ENCODE measurements around the gene MYT1.
A peak's percentile ranks its signal among the peaks of the same experiment; 100 is the strongest.

MYT1 gene

DNA sequence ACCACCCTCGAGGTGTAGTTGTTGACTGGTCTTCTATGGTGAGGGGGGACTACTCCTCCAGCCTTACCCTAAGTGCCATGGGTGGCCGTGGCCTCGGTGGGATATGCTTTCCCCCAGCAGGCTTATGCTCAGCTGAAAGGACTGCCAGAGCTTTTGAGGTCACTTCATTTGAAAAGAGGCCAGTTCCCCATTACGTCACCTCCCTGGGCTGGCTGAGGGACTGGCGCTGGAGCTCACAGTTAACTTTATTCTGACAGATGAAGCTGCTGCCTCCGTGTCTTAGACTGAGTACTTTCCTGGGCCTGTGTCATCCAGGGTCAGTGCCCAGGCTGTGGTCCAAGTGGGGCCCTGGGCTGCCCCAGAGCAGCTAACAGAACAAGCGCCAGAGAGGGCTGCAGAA lies 48.5 kb downstream of the MYT1 start:
- no peak for DNase-seq (ENCODE audit: low read depth, low spot score)

DNA sequence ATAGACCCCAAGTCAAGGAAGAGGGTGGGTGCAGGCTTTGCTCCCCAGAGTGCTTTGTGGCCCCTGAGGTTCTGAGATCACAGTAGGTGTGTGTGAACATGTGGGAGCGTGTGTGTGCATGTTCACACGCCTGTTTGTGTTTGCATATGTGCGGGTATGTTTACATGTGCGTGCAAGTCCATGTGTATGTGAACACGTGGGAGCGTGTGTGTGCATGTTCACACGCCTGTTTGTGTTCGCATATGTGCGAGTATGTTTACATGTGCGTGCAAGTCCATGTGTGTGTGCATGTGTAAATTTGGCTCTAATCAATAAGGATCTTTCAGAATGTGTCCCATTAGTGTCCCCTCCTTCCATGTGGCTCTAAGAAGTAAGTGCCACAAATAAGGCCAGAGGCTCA lies 49.9 kb downstream of the MYT1 start:
- no peak for DNase-seq (ENCODE audit: low read depth, low spot score)

DNA sequence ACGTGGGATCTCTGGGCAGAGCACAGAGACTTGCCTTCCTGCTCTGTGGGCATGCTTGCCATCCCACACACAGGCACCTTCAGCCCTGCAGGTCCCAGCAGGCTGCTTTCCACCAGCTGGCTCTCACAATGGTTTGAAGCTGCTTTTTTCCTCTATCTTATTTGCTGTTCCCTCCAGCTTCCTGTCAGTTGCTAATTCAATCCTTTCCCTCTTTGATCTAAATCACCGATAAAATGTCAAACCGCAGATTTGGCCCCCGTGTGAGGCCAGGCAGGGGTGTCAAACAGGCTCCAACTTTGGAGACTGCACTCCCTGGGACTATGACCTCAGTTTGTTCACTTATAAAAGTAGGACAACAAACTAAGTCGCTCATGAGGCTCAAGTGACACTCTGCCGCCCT lies 50.7 kb downstream of the MYT1 start:
- no peak for DNase-seq (ENCODE audit: low read depth, low spot score)

DNA sequence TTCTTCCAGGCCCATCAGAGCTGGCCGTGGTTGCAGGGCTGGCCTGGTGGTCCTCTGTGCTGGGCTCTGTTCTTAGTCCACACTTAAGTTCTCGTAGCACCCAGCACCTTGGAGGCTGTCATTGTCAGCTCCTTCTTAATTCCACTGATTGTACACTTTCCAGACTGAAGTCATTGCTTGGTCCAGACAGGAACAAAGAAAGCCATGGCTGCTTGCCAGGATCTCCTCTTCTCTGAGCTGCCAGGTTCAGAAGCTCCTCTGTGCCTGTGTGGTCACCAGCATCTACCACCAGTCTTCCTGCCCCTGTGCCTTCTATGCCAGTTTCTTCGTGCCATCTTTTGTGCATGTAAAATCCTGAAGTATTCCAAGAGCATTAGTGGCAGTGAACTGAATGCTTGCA lies 51.8 kb downstream of the MYT1 start:
- no peak for DNase-seq (ENCODE audit: low read depth, low spot score)

DNA sequence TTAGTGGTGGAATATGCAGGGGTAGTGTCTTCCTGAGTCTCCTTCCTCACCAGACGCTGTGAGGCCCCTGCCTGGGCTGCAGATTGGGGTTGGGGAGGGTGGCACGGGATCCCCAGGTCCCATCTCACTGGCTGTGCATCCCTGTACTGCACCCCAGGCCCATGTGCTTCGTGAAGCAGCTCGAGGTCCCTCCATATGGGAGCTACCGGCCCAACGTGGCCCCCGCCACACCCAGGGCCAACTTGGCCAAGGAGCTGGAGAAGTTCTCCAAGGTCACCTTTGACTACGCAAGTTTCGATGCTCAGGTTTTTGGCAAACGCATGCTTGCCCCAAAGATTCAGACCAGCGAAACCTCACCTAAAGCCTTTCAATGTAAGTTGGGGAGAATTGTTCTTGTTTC lies 52.7 kb downstream of the MYT1 start:
- no peak for DNase-seq (ENCODE audit: low read depth, low spot score)

DNA sequence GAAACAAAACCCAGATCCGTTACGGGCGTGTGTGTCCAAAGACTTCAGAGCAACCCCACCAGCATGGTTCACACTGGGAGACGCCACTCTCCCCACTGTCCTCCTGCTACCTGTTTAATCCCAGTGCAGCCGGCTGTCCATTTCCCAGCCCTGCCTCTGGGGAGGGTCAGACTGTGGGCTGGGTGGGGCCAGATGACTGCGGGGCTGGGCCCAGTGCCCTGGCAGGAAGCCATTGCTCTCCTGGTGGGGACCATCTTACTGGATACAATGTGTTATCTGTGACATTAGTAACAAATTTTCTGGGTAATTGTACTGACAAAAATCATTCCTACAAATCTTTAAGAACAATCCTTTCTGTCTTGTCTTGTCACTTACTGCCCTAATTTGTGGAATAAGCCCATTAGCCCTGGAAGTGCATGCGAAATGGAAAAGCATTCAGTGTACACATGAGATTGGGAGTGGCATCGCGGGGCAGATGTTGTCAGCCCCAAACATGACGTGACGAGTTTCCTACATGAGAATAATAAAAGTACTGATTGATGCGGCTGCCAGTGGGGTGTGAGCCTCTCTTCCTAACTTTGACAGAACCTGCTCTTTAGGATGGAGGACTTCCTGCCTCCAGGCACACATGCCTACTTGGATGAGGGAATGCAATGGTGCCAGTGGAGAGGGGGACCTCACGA lies 53.4 kb downstream of the MYT1 start:
- no peak for DNase-seq (ENCODE audit: low read depth, low spot score)

DNA sequence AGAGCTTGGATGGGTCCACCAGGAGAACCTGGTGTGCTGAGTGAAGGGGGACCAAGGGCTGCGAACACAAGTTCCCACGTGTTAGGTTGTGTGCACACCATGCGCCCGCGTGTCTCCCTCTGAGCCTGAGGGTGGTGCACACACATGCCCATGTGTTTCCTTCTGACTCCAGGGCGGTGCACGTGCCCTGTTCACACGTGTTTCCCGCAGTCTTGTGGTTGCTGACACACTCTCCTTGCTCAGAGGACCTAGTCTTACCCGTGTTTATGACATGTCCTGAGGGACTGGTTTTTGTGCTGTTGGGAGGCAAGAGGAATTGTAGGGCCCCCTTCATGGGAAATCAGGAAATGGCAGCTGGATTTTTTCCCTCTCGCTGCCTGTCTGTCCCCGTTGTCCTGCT lies 55.0 kb downstream of the MYT1 start:
- DNase-seq (ENCODE audit: low read depth, low spot score): no peak

DNA sequence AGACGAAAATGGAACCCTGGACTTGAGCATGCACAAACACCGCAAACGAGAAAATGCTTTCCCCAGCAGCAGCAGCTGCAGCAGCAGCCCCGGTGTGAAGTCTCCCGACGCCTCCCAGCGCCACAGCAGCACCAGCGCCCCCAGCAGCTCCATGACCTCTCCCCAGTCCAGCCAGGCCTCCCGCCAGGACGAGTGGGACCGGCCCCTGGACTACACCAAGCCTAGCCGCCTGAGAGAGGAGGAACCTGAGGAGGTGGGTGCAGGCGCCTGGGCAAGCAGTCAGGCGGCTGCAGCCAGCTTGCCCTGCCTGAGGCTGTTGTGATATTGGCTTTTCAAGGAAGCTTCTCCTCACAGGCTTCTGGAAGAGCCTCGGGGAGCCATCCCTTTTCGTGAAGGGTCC lies 55.5 kb downstream of the MYT1 start:
- DNase-seq (ENCODE audit: low read depth, low spot score): peak; percentile 60

DNA sequence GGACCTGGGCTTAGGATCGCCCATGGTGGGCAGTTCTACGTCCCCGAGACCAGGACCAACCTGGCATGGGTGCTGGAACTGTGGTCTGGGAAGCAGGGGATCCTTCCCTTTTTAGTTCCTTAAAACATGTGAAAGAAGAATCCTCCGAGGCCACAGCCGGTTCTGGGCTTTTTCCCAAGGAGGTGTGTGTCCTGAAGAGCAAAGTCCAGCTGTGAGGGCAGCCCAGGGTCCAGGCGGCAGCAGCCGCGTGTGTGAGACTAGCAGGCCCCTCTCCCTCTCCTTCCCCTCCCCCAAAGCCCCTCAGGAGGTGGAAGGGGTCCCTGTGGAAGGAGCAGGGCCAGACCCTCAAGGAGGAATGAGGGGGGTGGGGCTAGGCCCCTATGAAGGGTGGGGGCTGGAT lies 56.2 kb downstream of the MYT1 start:
- DNase-seq (ENCODE audit: low read depth, low spot score): no peak

DNA sequence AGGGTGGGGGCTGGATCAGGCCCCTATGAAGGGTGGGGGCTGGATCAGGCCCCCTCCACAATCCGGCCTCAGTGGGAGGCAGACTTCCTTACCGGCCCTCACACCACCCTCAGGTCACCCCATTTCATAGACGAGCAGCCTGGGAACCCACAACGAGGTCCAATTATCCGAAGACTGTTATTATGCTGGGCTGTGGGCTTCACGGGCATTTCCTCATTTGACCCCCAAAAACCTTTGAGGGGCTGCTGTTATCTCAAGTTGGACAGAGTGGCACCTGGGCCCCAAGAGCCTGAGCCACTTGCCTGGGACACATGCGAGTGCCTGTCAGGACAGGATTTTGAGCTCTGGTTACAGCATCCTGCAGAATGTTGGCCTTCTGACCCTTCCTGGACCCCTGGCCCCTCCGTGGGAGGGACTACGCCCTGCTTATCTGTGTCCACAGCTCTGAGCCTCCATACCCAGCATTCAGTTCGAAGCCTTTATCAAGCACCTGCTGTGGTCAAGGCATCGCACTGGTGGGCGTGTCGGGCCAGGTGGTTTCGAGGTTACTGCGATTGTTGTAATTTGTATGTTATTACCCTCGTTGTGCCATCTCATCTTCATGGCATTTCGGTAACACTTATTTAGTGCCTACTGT lies 56.8 kb downstream of the MYT1 start:
- DNase-seq (ENCODE audit: low read depth, low spot score): no peak

DNA sequence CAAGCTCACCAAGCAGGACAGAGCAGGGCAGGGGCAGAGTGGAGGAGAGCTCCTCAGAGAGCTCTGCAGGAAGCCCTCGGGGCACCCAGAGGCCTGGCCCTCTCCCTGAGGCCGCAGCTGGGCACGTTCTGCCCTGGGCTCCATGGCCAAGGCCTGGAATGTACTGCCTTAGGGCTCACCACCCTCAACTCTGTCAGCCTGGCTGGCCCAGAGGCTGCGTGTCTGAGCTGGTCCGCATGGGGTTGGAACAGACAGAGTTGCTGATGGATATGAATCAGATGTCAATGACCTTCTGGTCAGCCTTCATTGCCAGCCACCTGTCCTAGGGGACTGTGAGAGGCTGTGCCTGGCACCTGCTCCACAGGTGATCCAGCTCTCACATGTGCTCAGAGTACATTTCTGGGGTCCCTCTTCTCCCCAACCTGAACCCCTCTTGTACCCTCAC lies 58.1 kb downstream of the MYT1 start:
- DNase-seq (ENCODE audit: low read depth, low spot score): peak; percentile 33

DNA sequence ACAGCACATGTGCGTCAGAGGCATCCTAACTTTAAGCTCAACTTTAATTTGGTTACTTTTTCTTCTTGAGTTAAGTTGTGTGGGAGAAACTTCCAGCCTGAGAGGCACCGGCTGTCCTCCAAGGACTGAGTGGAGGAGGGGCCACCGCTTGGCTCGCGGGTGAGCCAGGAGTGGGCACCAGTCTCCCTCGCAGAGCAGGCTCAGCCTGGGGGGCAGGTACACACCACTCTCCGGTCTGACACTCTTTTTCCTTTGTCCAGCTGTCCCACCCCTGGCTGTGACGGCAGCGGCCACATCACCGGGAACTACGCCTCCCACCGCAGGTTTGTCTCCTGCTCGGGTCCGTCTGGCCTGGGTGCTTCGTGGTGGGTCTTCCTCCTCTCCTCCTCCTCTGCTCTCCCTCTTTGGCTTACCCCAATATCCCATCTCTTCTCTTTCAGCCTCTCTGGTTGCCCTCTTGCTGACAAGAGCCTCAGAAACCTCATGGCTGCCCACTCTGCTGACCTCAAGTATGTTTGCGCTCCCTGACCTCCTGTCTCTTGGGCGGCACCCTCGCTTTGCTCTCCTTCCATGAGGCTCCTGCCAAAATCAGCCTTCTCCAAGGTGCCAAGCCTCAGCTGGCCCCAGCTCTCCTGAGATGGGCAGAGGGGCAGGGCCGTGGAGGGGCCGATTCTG lies 58.7 kb downstream of the MYT1 start:
- no peak for DNase-seq (ENCODE audit: low read depth, low spot score)

DNA sequence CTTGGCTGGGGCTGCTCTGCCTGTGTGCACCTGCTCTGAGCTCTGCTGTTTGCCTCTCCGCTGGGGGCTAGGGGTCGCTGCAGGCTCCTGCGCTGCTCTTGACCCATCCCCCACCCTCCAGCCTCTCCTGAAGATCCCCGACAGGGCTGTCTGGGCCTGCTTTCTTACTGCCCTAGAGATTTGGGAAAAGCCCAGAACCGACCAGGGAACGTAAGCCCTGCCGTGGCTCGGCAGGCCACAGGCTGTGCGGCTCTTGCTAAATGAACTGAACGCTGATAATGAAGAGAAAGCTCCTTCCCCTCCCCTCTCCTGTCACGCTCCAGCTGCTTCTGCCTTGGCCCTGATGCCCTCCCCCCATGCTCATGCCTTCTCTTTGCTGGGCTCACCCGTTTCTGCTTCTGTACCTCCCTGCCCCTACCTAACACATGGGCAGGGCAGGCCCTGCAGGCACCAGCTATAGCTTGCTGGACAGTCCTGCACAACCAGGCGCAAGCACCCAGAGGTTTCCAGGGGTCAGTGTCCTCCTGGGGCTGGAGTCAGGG lies 59.3 kb downstream of the MYT1 start:
- DNase-seq (ENCODE audit: low read depth, low spot score): peak; percentile 89

DNA sequence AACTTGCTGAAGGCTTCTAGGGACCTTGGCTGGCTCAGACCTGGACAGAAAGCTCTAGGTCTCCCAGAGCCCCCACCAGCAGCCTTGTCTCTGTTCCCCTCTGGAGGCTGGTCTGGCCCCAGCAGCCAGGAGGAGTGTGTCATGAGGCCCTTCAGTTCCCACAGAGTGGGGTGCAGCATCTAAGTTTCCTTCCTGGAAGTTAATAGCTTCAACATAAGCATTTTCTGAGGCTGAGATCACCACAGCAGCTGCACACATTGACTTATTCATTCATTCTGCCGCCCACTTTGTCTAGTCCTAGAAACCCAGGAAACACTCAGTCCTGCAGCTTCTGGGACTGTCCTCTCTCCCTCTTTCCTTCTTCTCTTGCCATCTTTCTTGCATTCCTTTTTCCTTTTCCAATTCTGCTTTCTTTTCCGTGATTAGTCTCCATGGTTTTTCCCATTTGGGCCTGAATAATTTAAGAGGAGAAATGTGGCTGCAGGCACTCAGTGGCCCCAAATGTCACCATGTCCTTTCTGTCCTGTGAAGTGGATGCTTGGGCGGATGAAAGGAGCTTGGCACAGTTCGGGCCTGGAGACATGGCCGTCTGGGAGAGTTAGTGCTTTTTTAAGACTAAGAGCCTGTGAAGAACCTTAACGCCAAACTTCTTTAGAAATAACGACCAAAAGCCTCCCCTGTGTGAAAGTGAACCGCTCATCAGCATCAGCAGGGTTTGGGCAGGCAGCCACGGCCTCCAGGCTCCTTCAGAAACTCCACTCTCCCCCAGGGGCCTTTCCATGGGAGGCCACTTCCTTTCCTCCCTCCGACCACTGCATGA lies 60.3 kb downstream of the MYT1 start:
- DNase-seq (ENCODE audit: low read depth, low spot score): no peak

DNA sequence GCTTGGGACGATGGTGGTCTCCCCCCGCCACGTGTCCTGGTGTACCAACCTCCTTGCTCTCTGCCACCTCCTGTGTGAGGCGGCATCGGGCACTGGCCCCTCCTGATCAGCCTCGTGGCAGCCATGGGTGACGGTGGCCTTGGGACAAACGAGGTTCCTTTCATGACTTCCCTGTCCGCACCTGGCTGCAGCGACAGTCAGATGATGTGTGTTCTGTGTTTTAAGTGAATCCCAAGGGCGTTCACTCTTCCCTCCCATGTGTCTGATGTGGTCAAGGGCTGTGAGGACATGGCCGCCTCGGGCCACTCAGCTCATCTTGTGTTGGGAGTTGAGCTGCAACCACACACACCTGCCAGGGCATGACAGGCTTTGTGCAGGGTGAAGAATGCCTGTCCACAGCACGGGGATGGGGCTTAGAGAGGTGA lies 60.9 kb downstream of the MYT1 start:
- DNase-seq (ENCODE audit: low read depth, low spot score): no peak

DNA sequence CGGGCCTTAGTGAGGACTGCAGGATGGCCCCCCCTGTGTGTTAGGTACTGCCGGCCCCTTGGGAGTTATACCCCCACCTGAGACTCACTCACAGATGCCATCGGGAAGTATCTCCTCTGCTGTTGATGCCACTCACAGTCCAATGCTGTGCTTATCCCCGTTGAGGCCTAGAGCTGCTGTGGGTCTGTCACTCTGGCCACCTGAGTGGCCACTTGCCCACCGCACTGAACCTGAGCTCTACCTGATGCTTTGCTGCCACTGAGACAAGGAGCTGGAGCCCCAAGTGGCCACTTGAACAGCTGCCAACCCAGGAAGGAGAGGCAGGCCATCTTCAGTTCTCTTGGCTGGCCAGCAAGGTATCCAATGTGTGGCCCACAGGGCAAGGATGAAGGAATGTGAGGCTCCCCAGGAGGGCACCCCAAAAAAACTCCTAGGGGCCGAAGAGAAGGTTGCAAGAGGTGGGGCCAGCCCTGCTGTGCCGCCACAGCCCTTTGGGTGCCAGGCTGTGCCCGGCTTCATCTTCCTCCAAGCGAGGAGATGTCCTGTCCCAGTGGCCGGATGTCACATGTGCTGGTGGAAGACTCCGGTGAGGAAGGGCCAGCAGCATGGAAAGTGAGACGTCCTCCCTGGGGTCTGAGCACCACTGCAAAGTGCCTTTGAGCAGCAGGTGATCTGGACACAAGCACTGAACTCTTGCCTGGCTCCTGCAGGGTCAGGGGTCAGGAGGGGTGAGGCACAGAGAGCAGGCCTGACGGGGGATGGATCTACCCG lies 61.8 kb downstream of the MYT1 start:
- DNase-seq (ENCODE audit: low read depth, low spot score): no peak

DNA sequence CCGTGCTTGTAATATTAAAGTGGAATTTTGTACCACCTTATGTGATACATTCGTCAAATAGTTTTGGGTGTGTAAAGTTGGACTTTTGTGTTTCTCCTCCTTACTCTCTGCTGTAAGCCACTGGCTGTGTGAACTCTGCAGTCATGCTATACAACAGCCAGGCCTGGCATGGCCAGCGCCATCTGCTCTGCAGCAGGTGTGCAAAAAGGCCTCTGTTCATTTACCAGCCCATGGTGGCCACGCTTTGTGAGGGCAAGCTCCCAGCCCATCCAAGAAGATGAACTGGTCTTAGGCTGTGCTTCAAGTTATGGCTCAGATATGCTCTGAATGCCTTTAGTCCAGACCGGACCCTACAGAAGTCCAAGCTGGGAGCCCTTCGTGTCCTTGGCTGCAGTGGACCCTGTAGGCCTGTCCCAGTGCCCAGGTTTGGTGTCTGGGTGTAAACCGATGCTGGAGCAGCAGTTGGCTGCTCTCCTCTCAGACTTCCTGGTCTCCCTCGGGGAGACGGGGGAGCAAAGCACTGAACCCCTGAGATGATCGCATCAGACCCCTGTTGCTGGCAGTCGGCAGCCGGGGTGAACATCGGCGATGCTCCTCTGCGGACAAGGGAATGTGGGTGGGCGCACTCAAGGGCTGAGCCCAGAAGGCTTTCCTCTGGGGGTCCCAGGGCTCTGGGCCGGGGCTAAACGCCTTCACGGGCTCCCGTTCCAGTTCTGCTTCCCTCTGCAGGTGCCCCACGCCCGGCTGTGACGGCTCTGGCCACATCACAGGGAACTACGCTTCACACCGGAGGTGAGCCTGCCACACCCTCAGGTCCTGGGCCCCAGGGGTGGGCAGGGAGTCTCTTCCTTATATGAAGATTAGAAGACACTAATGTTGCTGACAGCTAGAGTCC lies 62.7 kb downstream of the MYT1 start:
- DNase-seq (ENCODE audit: low read depth, low spot score): no peak

DNA sequence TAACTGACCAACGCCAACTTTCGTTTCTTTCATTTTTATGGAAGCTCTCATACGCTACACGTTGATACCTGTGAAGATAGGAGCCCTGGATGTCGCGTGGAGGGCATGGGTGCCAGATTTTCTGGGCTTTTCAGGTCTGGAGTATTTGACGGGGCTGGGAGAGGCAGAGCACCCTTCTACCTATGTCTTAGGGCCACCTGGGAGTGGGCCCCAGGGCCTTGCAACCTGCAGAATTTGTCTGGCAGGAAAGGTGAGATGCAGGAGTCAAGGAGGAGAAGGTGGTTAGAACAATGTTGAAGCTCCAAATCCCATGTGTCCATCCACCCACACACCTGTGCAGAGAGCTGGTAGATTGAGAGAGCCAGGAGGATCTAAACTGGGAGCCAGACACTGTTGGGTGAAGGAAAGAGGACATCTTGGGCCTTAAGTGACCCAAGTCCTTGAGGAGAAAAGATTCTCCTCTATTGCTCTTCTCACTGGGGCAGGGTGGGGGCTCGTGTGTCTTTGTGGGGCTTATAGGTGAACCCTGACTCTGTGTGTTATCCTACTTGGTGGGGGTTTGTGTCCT lies 63.9 kb downstream of the MYT1 start:
- no peak for DNase-seq (ENCODE audit: low read depth, low spot score)

DNA sequence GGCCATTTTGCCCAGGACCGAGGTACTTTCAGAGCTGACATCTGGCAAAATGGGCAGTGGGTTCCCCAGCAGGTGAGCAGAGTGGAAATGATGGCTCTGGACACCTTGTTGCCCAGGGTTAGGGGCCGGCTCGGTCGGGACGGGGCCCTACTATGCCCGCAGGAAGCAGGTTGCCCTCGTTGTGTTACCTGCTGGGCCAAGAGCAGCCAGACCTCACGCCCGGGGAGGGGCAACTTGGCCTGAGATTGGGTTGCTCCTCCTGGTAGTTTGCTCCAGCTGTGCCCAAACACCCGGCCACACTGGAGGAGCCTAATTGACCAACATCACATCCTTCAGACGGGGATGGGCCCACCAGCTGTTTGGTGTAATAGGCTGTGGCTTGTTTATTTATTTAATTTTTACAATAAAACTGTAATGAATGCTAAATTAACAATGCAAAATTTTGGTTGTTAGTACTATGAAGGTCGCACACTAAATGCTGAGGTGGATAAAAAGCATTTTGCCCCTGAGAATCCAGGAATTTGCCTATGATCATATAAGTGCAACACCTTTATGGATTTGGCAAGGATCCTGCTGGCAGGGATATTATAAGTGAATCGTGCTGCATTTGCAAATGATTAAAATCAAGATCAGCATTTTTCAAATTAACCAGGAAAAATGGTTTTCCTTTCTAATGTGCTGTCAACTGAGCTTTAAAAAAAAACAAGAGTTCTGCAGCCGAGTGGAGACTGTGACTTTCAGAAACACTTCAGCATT lies 64.7 kb downstream of the MYT1 start:
- no peak for DNase-seq (ENCODE audit: low read depth, low spot score)
